Ammon's horn (tissue), 1 donor: Measurements from ENCODE around the gene TAMM41.
"Not testable (repeated sequence)": the region's sequence is repeated elsewhere in the genome, so short reads cannot be mapped to it uniquely, and the experiment has no call there.

Source experiments
- DNase-seq: peaks from one replicate; pipeline ENCODE4 v3.0.0-alpha.2; 2016; ENCODE audit warnings: low spot score

The TAMM41 gene, protein sequence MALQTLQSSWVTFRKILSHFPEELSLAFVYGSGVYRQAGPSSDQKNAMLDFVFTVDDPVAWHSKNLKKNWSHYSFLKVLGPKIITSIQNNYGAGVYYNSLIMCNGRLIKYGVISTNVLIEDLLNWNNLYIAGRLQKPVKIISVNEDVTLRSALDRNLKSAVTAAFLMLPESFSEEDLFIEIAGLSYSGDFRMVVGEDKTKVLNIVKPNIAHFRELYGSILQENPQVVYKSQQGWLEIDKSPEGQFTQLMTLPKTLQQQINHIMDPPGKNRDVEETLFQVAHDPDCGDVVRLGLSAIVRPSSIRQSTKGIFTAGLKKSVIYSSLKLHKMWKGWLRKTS

DNA sequence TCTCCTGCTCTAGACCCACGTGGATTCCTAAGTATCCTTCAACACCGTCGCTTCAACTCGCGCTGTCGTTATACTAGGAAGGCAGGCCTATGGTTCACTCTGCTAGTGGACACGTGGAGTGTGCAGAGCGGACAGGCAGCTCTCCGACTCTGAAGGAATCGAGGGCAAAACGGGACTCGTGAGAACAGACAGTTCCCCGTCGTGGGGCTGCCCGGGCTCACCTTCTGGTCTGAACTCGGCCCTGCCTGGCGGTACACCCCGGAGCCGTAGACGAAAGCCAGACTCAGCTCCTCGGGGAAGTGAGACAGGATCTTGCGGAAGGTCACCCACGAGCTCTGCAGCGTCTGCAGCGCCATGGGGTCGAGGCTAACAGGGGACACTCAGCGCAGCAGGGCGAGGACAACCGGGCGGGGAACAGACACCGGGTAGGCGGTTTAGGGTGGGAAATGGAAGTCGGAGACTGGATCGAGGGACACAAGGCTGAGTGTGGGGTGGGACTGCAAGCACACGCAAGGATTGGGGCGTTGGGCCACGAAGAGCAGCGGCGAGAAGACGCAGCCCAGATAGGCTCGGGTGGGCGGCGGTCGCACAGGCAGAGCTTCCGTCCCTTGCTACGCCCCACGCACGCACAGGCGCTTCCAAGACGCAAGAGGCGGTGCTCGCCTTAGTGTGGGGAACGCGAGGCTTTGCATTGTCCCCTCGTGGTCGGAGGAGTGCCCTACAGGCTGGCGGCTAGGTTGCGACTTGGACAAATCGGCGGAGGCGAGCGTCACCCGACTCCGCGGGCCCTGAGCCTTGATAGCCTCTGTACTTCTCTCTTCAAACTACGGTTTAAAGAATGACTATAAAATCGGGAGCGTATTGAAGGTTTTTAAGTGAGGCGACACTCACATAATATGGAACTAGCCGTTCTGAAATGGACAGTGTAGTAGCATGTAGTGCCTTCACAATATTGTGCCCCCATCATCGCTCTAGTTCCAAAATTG is at the start of gene TAMM41:
TSS of gene TAMM41 (minus strand) at position 605 of the 986 bp plus-strand sequence. CDS start at position 356, 249 bp downstream.
- peak; percentile 98 for DNase-seq

DNA sequence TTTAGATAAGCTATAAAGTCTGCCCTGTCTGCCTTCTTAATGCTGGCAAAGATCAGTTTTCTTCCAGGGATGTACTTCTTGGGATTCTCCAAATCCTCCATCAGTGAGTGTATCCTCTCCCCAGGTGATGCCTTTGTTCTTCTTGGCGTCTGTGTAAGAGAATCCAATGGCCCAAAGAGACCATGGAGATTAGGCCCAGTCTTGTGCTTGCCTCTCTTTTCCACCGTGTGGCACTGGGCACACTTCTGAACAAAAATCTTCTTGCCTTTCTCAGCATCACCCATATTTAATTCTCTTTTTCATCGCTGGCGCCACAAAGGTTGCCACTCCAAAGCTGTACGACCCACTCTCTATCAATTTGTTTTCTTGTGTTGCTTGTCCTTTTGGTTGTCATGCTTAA is 32.2 kb upstream of the TAMM41 start:
- no peak for DNase-seq

DNA sequence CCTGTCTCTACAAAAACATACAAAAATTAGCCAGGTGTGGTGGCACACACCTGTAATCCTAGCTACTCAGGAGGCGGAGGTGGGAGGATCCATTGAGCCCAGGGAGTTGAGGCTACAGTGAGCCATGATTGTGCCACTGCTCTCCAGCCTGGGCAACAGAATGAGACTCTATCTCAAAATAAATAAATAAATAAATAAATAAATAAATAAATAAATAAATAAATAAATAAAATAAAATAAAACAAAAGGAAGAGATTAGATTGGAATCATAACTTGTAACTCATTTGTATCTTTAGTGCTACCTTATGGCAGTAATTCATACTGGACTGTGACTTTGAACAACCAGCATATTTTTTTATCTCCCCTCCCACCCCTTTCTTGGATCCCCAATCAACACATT is 28.0 kb upstream of the TAMM41 start:
- not testable (repeated sequence) for DNase-seq

DNA sequence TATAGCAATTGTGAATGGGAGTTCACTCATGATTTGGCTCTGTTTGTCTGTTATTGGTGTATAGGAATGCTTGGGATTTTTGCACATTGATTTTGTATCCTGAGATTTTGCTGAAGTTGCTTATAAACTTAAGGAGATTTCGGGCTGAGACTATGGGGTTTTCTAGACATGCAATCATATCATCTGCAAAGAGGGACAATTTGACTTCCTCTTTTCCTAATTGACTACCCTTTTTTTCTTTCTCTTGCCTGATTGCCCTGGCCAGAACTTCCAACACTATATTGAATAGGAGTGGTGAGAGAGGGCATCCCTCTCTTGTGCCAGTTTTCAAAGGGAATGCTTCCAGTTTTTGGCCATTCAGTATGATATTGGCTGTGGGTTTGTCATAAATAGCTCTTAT is 17.1 kb upstream of the TAMM41 start:
- not testable (repeated sequence) for DNase-seq

DNA sequence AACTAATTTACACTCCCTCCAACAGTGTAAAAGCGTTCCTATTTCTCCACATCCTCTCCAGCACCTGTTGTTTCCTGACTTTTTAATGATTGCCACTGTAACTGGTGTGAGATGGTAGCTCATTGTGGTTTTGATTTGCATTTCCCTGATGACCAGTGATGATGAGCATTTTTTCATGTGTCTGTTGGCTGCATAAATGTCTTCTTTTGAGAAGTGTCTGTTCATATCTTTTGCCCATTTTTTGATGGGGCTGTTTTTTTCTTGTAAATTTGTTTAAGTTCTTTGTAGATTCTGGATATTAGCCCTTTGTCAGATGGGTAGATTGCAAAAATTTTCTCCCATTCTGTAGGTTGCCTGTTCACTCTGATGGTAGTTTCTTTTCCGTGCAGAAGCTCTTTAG is 15.9 kb upstream of the TAMM41 start:
- not testable (repeated sequence) for DNase-seq

DNA sequence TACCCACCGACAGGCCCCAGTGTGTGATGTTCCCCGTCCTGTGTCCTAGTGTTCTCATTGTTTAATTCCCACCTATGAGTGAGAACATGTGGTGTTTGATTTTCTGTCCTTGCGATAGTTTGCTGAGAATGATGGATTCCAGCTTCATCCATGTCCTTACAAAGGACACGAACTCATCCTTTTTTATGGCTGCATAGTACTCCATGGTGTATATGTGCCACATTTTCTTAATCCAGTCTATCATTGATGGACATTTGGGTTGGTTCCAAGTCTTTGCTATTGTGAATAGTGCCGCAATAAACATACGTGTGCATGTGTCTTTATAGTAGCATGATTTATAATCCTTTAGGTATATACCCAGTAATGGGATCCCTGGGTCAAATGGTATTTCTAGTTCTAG is 15.5 kb upstream of the TAMM41 start:
- not testable (repeated sequence) for DNase-seq

DNA sequence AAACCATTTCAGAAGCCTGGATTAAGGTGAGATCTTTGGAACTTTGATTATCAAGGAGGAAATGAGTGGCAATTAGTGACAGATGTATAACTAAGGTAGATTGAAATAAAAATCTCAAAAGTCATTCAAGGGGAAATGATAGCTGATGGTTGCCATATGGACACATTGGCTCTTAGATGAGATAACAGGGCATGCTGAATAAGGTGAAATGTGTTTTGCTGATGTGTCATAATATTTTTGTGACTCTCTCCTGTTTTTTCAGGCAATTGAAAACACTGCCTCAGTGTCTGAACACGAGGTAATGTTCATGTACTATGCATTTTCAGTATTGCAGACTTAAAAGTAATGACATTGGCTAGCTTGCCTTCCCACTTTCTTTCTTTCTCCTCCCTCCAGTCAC is 13.5 kb upstream of the TAMM41 start:
- DNase-seq: not testable (repeated sequence)

DNA sequence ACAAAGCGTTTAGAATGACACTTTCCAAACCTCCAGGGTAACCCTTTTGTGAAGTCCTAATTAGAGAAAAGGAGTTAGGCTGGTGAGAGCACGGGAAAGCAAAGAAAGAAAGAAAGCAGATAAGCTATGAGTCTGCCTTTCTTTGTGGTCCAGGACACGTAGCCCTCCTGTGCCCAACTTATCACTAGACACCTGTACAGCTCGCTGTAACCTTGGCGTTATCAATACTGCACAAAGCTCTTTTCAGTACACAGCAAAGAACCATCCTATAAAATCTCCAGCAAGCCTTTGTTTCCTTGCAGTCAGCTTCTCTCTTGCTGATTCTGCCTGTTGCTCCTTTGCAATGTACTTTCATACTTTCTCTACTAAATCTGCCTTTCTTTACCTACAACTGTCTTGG is 6.8 kb upstream of the TAMM41 start:
- DNase-seq: no peak

DNA sequence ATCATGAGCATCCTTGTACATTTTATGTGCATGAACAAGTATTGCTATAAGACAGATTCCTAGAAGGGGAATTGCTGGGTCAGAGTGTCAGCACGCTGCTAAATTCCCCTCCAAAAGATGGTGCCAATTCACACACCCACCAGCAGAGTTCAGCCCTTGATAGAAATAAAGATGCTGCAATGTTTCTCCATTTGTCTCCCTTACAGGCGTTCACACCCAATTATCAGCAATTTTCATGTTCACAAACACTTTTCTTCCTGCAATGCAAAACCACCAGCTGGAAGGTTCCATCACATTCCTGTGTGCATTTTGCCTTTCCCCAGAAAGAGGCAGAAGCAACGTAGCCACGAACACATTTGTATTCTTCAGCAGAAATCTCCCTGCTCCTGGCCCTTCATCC is 3.3 kb upstream of the TAMM41 start:
- peak; percentile 38 for DNase-seq

DNA sequence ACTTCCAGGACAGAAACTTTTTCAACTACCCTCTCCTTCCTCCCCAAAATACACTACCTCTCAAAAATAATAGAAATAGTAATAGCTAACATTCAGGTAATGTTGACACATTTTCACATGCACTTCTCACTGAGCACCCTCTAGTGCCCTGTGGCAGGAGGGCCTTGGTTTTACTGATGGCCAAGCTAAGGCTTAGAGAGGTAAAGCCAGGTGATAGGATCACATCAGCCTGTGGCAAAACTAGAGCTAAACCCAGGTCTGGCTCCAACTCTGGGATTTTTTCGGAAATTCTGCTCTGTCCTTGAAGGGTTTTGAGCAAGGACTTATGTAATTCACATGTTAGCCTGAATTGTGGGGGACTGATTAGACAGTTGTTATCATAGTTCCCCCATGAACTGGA is 922 bp upstream of the TAMM41 start:
- no peak for DNase-seq

DNA sequence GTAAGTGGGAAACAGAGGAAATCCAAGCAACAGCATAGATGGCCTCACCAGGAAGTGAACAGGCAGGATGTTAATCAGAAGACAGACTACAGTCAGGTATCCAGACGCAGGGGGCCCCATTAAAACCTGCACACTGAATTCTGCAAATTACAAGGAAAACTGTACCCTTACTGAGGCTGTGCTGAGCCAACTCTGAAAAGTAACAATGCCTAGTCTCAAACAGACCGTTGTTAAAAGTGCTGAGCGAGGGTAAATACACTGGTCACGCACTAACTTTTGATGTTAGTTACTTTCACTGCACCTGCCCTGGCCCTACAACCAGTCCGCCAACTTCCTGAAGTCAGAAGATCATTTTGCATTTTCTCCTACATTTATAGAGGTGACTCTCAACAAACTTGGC is 1.0 kb downstream of the TAMM41 start:
- DNase-seq: no peak

DNA sequence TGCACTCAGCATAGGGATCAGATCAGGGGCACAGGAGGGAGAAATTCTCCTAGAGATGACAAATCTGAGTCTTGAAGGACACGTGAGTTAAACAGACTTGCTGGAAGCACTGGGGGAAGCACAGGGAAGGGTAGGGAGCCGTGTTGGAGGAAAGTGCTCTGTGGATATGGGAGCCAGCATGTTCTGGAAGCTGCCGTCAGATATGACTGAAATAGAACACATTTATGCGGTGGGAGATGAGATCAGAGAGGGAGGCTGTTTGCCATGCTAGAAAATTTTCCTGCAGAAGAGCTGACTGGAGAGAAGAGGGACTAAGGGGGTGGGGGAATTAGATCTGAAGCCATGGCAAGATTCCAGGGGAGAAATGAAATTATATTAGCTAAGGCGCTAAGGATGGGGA is 1.8 kb downstream of the TAMM41 start:
- peak; percentile 51 for DNase-seq

DNA sequence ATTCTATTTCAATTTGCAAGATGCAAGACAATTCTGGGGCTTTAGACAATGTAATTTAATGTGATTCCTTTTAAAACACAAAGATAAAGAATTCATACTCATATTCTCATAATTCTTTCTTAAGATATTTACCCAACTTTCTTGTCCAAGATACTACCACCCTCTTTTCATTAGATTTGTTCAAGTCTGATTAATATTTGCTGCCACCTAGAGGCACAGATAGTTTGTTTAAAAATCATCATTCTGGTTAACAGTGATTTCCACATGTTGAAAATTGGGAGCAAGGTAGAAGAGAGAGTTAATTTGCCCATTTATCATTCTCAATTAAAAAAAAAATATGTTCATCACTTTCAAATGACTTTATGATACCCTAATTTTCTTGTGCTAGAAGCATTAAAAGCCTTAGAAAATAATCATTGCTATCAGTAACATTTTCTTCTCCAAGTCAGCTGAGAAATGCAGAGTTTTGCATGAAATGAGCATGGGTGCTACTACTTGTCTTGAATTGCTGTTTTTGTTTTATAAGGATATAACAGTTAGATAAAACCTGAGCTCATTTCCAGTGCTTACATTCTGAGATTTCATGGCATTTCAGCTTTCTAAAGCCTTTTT is 11.6 kb downstream of the TAMM41 start:
- peak; percentile 27 for DNase-seq

DNA sequence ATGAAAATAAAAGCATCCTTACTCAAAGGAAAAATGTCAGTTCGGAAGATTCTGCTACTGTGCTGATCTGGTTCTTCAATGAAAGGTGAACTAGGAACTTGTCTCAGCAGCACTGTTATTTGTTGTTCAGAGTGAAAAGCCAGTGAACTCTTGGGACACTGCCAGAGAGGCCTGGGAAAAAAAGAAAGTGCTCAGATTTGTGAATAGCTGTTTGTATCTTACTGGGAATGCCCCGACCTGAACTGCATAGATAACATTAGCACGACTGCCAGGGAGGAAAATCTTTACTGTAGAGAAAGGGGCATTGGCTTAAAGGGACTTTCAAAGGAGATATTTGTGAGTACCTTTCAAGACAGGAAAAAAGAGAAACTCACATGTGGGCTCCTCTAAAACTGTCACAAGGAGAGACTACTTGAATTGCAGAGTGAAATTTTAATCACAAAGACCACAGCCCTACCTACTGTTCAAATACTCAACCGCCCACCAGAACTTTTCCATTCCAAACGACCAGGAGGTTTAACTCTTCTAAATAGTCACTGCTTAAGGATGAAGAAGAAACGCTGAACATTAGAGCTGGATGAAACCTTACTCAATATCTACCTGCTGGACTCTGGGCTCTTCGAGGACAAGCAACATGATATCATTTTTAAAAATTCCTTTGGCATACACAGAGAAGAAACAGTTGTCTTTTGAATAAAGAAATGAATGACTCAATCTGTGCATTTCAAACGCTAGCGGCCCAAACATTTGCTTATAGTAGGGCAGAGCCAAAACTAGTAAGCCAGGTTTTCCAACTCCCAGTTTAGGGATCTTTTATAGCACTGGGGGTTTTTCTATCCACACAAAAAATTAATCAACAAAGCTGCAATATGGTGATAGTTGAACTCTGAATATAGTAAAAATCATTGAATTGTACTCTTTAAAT is 13.4 kb downstream of the TAMM41 start:
- DNase-seq: peak; percentile 58

DNA sequence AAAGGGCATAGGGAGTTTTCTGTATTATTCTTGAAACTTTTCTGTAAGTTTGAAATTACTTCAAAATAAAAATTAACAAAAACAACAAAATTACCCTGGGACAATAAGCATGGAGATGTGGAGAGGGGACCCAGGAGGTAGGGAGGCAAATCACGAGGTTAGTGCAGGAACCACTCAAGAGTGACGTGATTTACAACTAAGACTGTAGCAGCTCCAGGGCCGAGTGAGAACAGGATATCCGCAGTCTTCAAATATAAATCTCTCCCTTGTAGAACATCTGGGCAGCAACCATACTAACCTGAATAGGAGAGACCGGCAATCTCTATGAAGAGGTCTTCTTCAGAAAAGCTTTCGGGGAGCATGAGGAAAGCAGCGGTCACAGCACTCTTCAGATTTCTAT is 17.3 kb downstream of the TAMM41 start:
- DNase-seq: no peak

DNA sequence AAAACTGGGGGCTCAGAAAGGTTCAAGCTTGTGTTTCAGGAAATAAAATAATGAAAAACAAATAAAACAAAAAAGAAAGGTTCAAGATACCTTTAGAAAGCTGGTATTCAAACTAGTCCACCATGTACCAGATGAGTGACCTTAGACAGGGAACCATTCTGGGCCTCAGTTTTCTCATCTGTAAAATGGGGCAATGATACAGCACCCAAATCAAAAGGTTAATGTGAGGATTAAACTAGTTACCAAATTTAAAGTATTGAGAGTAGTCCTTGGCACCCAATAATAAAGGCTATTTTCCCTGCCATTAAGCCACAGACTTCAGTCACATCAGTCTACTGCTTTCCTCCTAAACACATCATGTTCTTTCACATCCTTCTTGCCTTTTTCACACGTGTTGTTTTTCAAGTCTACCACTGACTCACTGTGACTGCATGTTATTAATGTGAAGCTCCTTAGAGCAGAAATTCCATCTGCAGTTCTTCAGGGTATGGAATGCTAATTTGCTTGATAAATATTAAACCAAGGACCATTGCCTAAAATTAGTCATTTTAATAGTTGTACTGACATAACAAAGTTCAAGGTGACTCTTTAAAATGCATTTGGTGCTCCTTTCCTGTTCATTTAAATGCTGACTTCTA is 19.9 kb downstream of the TAMM41 start:
- no peak for DNase-seq

DNA sequence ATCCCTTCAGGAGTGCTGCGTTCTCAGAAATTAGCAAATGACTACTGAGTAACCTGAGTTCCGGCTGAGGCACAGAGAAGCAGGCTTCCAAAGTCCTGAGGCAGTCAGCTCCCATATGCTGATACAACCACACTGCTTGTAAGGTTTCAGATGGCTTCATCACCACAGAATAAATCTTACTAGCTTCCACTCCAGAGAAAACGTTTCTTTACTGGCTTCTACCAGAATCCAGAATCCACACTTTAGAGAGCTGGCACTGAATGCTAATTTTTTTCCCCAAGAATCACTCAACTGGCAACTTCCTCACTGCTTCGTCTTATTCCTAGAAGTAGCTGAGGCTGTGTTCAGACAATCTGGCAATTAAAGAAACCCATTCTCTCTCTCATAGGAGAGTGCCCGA is 21.4 kb downstream of the TAMM41 start:
- DNase-seq: no peak

DNA sequence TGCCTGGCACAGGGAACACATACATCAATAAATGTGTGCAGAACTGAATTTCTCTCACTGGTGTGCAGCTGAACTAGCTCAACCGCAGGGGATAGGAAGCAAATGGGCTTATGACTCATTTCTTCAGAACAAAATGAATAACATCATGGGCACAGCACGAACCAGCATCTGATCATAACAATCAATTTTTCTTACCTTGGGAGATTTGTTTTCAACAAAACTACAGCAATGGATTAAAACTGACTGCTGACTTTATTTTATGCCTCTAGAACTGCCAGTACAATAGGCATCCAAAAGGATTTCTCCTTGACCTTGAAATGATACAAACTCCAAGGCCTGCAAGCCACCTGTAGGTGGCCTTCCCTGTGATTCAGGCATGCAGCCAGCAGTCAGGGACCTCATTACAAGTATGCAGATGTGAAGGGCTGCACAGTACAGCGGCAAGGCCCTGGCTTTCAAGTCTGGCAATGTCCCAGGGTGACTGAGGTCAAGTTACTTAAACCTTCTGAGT is 26.1 kb downstream of the TAMM41 start:
- DNase-seq: peak; percentile 51

DNA sequence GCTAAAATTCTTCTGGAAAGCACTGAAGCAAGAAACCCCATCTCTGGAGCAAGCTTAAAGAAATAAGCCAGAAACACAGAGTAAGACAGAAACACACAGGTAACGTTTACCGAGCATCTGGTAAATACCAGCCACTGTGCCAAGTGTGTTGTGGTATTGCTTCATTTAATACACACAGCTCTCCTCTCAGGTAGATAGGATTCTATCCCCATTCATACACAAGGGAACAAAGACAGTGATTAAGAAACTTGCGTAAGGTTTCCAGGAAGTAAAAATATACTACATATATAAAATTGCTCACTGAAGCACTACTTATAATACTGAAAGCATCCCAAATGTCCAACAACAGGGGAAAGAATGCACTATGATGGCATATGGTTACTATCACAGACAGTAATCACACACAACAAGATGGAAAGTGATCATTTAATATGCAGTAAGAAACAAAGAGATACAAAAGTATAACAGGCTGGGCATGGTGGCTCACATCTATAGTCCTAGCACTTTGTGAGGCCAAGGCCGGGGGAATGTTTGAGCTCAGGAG is 27.5 kb downstream of the TAMM41 start:
- no peak for DNase-seq

DNA sequence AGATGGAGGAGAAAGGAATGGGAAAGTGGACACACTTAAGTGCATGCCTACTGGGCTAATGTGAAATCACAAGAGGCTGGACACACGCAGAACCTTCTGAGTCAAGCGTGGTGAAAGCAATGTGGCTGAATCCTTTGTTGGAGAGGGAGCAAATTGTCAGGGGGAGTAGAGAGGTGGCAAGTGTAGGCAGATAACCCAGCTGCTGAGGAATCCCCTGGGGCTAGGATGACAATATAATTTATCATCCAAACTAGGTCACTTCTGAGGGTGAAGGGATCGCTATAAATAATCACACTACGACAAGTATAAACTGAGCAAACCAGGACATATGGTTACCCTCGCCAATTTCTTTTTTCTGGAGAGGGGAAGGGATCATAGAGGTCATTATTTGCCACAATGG is 28.7 kb downstream of the TAMM41 start:
- DNase-seq: no peak
